ENCODE data around the gene GMIP. TPM values are rescaled to one million over a fixed set of nuclear protein-coding genes. Genes with fewer than 3 reads are reported as not detected.

The GMIP gene
- total and polyA plus RNA-seq, 2 experiments from 2014 or later = 5.1 to 22.1 TPM

GRCh38 chr19:19582471-19582870 lies 61.0 kb downstream of the GMIP start (continued):
- no peak for TF ChIP-seq ZNF462 (CRISPR knock-in tag; IDR thresholded peaks at IDR 0.05)
- no peak for TF ChIP-seq EZH2 (IDR thresholded peaks at IDR 0.05; ENCODE audit: low read depth, unreplicated experiment)
- no peak for TF ChIP-seq EZH2phosphoT487 (IDR thresholded peaks at IDR 0.05; ENCODE audit: unreplicated experiment)
- no peak for TF ChIP-seq CREB1 (CRISPR knock-in tag; IDR thresholded peaks at IDR 0.05; ENCODE audit: low read depth)

GRCh38 chr19:19581391-19581790 lies 62.1 kb downstream of the GMIP start:
- Histone ChIP-seq H3K4me3 (no peak overlapping the region), H3K4me1 (ENCODE audit: insufficient read depth) (no peaks in the 10 kb centered on the region), H3K27me3 (ENCODE audit: insufficient read depth) (no peaks in the 10 kb centered on the region), H3K27ac (ENCODE audit: low read depth) (no peak overlapping the region), H3F3A (replicated peaks; ENCODE audit: low read depth) (no peaks in the 10 kb centered on the region), H3K79me2 (replicated peaks; ENCODE audit: insufficient read depth) (no peaks in the 10 kb centered on the region), H2AFZ (no peak overlapping the region), H3K4me2 (no peak overlapping the region), H3K9me2 (ENCODE audit: insufficient read depth) (no peaks in the 10 kb centered on the region), H3K36me3 (ENCODE audit: insufficient read depth) (no peaks in the 10 kb centered on the region), H4K20me1 (replicated peaks; ENCODE audit: insufficient read depth) (no peaks in the 10 kb centered on the region)
- TF ChIP-seq ZNF114 (CRISPR knock-in tag; IDR thresholded peaks at IDR 0.05) (no peak), STAT1 (IDR thresholded peaks at IDR 0.05; ENCODE audit: unreplicated experiment) (no peak), JUNB (IDR thresholded peaks at IDR 0.05; ENCODE audit: unreplicated experiment) (no peak), CTCF (conservative IDR thresholded peaks at IDR 0.05; ENCODE audit: low read depth in 2 of 2) (no peak), CREB1 (CRISPR knock-in tag; IDR thresholded peaks at IDR 0.05; ENCODE audit: low read depth) (no peak)
- H3K4me3 Mint-ChIP-seq = no peak overlapping the region
- H3K4me1 Mint-ChIP-seq = no peaks in the 10 kb centered on the region
- ATAC-seq (no peak), DNase-seq (ENCODE audit: low spot score) (no peak)
- no peaks in the 10 kb centered on the region for H3K9me3 Mint-ChIP-seq
- no peak overlapping the region for H3K27ac Mint-ChIP-seq
- H3K27me3 Mint-ChIP-seq (ENCODE audit: insufficient read depth, low read depth, poor library complexity) = peaks cover 3% of the 10 kb centered on the region
- H3K36me3 Mint-ChIP-seq (ENCODE audit: low read depth) = no peaks in the 10 kb centered on the region

Data from GM23338 (cell line).